GM20000 (cell line): ENCODE measurements around the gene PARP12.

Source experiments
- DNase-seq: peaks from one replicate; pipeline ENCODE4 v3.0.0; 2012; ENCODE audit warnings: low spot score
- CTCF ChIP-seq: IDR thresholded peaks from 2 replicates; pipeline ENCODE4 v1.5.1; 2012; ENCODE audit warnings: mild to moderate bottlenecking, control low read depth; ENCODE audit errors: extremely low read depth, missing control alignments

PARP12 gene

GRCh38 chr7:140045697-140046096, 17.1 kb downstream of the PARP12 start:
- TF ChIP-seq CTCF: no peak
- no peak for DNase-seq

GRCh38 chr7:140044251-140044650, 18.5 kb downstream of the PARP12 start:
- DNase-seq: no peak
- no peak for TF ChIP-seq CTCF

DNA sequence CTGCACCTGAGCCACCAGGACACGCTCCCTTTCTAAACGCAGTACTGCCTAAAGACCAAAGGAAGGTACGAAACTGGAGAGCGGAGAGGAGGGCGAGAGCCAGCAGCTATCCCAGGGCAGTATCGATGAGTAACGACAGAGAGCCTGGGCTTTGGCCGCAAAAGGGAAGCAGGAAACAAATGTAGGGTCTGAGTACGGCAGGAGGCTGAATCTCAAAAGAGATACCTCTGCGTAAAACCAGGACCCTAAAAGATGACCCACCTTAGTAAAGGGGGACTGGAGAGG, 20.4 kb downstream of the PARP12 start:
- no peak for TF ChIP-seq CTCF
- DNase-seq: no peak

DNA sequence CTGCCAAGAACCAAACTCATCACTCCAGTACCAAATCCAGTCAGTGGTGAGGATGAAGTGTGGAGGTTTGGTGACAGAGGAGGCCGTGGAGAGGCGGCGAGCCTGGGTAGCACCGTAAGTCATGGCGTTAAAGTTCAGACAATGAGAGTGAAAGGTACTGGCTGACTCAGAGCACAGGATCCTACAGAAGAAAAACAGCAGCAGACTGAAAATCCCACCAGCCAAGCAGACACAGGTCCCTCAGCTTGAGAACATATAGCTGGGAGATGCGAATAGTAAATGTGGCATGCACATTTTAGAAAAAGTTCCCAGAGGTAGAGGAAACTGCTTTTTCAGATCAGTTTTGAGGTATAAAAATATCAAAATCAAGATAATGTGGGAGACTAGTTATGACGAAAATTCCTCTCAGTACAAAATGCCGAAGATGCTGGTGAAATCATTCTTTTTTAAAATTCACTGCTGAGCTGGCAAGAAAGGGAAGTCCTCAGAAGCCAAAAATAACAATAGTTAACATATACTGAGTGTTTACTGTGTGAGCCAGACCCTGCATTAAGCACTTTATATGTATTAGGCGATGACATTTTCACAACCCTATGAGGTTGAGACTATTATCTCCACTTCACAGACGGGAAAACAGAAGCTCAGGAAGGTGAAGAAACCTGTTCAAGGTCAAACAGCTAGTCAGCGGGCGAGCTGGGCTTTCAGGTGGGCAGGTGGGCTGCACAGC, 20.9 kb downstream of the PARP12 start:
- TF ChIP-seq CTCF: no peak
- no peak for DNase-seq

DNA sequence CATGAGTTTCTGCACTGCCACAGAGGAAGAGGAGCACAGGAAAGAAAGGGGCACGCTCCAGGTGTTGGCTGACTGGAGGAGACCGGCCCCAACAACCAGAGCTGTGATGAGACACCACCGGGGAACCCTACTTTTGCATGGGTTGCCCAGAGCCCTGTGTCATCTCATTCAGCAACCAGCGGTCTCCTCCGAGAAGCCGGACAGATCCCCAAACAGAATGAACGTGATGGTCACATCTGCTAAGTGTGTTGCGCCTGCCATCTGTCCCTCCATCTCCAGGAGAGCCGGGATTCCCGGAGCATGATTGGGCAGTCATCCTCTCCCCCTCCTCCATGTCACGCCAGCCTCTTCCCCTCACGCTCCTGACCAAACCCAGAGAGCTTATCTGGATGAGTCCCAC, 22.9 kb downstream of the PARP12 start:
- DNase-seq: no peak
- no peak for TF ChIP-seq CTCF

GRCh38 chr7:140039066-140039465, 23.7 kb downstream of the PARP12 start:
- TF ChIP-seq CTCF: no peak

DNA sequence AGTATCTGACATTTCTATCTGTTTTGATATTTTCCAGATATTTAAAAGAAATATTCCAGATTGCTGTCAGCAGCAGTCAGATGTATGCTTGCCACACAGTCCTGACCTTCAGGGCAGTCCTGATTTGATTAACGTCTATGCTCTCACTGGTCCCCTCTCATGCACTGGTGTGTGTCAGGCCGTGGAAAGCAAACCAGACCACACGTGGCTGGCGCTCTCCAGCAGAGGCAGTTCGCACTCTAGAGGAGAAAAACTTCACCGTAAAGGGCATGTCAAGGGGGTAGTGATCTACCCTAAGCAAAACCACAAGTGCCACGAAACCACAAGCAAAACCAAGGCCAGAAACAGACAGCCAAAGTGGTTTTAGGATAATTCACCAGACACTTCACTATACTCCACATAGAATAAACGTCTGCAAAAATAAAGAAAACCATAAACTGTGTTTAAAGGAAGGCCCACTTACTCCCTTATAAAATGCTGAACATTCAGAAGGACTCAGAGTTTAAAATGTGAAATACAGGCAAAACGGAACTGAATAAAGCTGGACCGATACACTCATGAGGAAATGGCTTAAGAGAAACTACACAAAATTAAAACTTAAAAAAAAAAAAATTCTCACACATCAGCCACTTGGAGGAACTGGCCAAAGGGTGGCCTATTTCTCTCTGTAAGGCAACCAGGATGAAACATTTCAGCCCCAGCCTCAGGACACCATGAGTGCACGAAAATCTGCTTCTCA, 26.4 kb downstream of the PARP12 start:
- DNase-seq: peak; percentile 19
- no peak for TF ChIP-seq CTCF

More at GRCh38 chr7:140039066-140039465, 23.7 kb downstream of the PARP12 start:
- no peak for DNase-seq
